Frontal cortex (tissue), 4 donors: ENCODE data around the gene PPM1K. TPM values are rescaled to one million over a fixed set of nuclear protein-coding genes. Genes with fewer than 3 reads are reported as not detected.

Experiments used
- DNase-seq, 2 donors: peaks; one replicate each; pipeline ENCODE4 v3.0.0; 2012; ENCODE audit warnings: low spot score in 2 of 2
- FAIRE-seq: peaks from 2 replicates; lab custom pipeline; 2012; peaks lifted over from hg19 to GRCh38; lab: Jason Lieb, UNC
- total RNA-seq: library from RNA; depleted of rRNA; stranded (reverse); fragments of >200 nt; gene quantifications from one replicate; pipeline ENCODE4 v1.2.3, GENCODE V29; 2014
- donor health status: control.
- donor health status: control.
- donor health status: control.

Gene PPM1K
- total RNA-seq, 1 donor from 2014 or later = 117 TPM

DNA sequence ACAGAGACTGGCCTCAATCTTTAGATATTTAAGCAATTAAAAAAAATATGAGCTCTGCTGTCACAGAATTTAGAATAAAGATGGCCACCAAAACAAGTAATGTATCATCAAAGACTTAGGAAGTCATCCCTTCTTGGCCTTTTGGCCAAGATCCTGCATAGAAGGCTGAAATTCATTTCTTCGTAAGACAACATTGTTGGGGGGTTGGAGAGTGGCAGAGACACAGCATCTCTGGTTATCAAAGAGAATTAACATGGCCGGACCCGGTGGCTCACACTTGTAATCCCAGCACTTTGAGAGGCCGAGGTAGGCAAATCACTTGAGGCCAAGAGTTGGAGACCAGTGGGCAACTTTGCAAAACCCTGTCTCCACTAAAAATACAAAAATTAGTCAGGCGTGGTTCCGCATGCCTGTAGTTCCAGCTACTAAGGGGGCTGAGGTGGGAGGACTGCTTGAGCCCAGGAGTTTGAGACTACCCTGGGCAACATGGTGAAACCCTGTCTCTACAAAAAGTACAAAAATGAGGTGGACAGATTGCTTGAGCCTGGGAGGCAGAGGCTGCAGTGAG lies 4.0 kb downstream of the PPM1K start:
- FAIRE-seq (no peak), DNase-seq (no peak)

DNA sequence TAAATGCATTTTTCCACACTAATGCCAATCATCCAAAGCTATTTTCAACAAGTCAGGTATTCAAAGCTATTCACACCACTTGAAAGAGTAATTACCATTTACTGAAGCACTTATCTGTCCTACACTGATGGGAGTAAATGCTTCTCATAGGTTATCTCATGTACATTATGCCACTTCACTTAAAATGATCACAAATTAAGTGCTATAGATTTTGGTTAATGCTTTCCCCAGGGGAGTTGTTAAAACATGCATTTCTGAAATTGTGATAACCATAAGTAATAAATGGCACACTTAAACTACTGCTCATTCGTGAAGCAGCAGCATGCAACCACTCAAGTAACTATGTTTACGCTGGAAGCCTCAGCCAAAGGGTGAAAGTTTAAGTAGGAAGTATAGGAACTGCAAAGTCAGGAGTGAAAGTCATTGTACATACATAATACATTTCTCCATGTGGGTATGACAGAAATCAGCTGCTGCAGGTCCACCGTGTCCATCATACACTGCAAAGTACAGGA lies 6.6 kb downstream of the PPM1K start:
- DNase-seq = no peak
- FAIRE-seq = no peak

DNA sequence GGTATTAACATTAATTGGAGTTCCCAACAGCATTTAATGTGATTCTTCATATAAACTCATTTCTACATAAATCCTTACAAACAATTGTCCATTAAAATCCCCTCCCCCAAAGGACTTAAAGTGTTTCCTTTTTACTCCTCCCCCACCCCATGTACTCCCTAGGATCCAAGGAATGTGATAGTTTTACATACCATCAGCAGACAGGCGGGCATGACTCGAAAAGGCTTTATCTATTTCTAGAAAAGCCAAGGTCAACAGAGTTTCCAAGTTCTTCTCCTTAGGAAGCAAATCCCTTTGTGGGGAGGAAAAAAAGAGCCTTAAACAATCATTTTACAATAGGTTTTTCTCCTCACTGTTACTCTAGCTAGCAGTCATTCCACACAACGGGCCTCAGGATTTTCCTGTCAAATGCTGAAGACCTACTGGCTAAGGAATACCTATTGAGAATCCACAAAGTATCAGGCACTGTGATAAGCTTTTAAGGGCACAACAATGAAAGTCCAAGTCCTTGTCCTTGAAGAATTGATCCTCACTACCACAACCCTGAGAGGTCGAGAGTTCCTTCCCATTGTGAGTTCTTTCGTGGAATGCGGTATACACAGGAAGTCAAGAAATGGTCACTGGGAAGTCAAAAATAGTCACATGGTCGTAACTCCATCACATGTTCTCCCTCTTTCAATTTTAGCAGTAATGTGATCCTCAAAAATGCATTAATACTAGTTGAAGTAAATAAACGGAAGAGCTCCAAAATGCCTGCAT lies 7.2 kb downstream of the PPM1K start:
- FAIRE-seq (no peak), DNase-seq (no peak)

DNA sequence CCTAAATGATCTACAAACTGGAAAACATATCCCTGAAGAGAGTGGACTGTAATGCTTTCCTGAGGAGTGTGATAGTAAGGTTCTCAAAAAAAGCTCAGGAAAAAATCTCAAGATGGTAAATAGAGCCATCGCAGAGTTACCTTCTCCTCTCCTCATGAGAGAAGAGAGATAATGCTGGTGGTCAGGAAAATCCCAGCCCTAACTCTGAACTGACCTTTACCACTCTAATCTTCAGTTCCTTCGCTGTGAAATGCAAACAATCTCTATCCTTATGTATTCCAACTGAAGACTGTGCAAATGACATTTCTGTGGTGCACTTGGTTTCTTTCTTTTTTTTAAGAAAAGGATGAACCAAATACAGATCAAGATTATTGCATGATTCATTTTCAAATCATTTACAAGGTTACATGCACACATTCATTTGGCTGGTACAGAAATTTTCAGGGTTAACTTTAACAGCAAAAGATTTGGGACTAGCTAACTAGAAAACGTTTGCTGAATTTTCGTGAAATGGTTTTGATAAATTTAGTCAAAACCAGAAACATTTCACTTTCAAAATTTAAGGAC lies 8.3 kb downstream of the PPM1K start:
- FAIRE-seq (no peak), DNase-seq (no peak)

DNA sequence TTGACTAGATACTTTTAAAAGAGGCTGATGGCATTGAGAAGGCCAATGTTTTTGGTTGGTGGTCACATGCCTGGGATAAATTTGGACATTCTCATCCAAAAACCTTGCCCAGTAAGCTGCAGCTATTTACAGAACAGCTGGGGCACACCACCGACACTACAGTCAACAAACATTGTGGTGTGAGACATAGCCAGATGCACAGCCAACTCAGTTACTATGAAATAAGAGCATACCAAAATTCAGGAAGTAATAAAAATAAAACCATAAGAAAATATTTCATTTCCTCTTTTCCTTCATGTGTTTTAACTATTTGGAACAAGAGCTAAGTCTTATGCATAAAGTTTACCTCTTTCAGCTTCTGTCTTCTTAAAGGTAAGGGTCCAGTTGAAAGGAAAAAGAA lies 8.8 kb downstream of the PPM1K start:
- FAIRE-seq (no peak), DNase-seq (no peak)

DNA sequence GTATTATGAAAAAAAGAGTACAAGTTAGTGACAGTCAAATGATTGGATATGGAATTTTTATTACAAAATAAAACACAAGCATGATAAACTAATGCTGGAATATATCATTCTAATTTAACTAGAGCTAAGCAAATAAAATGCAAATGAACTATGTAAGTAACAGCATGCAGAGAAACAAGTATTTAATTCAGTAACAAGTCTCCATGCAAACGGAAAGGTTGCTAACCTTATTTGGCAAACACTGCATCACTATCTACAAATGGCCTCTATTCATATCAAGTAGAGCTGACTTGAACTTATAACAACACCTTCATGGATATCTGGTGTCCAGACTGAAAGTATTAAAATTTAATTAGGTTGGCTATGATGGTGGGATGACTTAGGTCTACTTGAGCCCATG lies 15.4 kb downstream of the PPM1K start:
- DNase-seq (no peak), FAIRE-seq (no peak)

DNA sequence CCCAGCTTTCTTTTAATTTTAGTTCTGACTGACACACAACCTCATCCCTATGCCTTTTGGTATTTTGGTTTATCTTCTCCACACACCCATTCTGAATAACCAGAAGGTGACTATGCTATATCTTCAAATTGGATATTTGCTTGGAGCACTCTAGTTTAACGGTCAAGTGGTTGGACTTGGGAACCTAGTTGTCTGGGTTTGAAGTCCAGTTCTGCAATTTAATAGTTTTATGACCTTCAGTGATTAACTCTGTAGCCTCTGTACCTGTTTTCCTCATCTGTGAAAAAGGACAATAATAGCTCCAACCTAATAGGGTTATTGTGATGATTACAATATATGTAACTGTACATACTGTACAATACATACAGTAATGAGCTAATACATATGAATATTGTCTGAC lies 20.0 kb downstream of the PPM1K start:
- FAIRE-seq (no peak), DNase-seq (no peak)

DNA sequence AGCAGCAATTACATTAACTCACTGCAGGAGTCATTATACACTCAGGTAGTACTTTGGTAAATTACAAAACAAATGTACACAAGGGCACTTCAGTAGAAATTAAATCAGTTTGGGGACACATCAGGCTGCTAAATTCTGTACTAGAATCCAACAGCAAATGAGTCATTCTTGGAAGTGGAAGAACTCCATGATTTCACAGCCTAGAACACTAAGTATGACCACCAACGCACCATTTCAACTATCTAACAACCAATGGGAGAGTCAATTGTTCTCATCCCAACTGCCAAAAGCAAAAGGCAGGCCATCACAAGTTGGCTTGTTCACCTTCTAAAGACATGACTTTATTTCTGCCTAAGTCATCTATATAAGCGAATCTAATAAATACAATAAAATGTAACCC lies 26.6 kb downstream of the PPM1K start:
- no peak for FAIRE-seq

DNA sequence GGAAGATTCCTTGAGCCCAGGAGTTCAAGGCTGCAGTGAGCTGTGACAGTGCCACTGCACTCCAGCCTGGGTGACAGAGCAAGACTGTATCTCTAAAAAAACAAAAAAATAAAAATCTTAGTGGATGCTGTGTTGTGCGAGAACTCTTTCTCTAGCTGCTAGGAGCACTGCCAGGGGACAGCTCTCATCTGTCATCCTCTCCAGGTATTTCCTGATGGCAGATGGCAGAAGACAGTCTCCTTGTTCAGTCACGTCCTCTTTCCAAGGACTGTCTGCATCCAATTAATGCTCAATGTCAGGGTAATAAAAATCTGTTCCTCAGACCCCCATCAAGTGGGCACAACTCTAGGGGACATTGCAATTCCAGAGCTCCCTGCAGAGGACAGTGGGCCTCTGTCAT lies 29.2 kb downstream of the PPM1K start:
- FAIRE-seq (no peak), DNase-seq (no peak)

More for the DNA sequence above, 26.6 kb downstream of the PPM1K start:
- no peak for DNase-seq

DNA sequence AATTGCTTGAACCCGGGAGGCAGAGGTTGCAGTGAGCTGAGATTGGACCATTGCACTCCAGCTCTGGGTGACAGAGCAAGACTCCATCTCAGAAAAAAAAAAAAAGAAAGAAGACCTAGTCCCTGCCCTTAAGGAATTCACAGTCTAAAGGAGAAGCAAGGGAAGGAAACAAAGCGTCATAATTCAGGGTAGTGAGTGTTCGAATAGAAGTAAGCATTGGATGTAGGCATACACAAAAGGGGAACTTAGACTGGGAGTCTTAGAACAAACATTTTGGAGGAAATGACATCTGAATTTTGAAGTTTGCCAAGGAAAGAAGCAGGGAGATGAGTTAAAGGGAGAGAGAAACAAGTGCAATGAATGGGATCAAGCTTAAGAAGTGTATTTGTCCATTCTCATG lies 32.4 kb downstream of the PPM1K start:
- DNase-seq (no peak), FAIRE-seq (no peak)

DNA sequence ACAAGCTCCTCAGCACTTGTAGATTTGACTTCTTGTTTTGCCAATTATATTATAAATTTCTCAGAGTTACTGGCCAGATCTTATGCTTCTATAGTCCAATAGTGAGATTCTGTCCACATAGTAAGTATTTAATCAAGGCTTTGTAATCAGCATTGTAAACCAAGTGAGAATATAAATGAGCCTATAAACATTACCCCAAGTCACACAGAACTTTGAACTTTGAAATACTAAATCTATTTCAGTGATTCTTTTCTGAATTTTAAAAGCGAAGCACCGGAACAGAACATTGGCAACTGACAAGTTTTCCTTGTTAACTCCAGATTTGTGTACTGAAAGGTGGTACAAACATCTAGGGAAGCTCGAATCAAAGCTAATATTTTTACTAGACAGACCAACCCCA lies 37.2 kb downstream of the PPM1K start:
- no peak for FAIRE-seq
- no peak for DNase-seq

DNA sequence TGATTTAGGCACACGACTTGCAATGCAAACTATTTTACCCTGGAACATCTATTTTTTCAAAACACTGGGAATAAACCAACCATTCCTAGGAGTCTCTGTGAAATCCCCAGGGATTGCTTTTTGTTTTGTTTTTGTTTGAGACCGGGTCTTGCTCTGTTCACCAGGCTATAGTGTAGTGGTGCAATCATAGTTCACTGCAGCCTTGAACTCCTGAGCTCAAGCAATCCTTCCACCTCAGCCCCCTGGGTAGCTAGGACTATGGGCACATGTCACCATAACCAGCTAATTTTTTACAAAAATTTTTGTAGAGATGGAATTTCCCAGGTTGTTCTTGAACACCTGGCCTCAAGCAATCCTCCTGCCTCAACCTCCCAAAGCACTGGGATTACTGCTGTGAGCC lies 37.8 kb downstream of the PPM1K start:
- no peak for FAIRE-seq
- no peak for DNase-seq

DNA sequence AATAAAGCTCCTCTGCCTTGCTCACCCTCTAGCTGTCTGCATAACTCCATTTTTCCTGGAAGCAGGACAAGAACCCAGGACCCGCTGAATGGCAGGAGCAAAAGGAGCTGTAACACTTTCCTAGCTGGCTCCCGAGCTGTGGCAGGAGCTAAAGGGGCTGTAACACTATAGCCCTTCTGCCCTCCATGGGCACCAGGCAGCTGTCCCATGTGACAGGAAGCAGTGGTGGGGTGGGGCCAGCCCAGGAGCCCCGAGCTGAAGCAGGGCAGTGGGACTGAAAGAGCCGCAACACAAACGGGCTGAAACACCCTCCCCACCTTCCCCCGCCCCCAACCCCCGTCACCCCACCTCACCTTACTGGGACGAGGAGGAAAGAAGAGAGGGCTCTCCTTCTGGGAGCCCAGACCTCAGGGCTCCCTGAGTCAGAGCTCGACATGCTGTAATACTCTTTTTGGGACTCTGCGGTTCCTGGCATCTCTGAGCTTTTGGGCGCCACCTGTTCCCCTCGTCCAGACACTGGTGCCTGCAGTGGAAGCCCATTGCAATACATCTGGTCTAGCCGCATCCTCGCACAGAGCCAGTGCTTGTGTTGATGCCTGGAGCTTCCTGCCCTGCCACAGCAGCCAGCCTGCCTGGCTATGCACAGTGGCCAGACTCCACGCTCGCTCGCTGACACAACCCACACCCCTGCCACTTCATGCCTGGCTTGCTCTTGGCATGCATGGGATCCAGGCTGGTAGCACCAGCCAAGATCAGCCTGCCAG lies 39.4 kb downstream of the PPM1K start:
- FAIRE-seq (no peak), DNase-seq (no peak)

DNA sequence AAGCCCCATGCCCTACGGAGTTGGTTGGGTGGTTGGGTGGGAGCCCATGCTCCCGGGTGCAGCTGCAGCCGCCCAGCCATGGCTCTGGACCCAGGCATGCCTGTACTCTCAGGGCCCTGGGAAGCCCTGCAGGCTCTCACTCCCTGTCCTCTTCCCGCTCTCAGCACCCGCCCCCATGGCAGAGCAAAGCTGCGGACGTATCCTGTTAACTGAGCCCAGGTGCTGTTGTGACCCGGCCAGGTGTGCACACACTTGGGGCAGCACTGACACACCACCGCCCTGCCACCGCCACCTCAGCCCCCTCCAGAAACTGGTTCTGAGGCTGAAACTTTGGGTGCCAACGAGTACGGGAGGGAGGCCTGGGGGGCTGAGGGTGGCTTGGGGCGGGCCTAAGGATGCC lies 40.3 kb downstream of the PPM1K start:
- FAIRE-seq = no peak
- DNase-seq = no peak

DNA sequence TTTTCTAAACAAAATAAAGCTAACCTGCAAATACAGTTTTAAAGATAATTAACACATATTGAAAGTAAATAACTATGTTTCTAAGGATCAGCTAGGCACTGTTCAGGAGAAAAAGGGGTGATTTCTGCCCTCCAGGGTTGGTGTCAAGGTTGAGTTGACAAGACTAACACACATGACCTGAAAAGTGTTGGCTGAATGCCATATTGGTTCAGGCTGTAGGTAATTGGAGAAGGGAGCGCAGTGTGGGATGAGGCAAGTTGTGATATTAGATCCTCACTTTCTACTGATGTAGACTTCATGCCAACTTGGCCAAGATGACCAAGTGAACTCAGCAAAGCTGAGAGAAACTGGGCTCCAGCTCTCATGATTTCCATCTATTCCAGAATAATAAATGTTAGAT lies 42.2 kb downstream of the PPM1K start:
- DNase-seq (no peak), FAIRE-seq (no peak)

DNA sequence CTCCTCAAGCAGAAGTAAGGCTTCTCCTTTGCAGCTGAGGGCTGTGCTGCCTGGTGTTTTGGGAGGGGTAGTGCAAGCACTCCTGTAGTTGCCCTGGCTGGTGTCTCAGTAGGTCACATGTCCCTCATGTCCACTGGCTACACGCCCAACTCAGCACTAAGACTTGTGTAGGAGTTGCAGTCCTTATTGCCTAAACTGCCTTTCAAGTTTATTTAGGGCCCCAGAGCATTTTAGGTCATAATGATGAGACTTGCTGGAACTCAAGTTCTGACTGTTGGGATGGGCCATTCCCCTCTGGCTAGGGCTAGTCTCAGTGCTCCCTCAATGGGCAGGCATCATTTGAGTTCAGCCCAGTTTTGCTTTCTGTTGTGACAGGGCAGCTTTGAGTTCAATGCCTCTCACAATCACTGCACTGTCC lies 44.1 kb downstream of the PPM1K start:
- DNase-seq = no peak
- no peak for FAIRE-seq

DNA sequence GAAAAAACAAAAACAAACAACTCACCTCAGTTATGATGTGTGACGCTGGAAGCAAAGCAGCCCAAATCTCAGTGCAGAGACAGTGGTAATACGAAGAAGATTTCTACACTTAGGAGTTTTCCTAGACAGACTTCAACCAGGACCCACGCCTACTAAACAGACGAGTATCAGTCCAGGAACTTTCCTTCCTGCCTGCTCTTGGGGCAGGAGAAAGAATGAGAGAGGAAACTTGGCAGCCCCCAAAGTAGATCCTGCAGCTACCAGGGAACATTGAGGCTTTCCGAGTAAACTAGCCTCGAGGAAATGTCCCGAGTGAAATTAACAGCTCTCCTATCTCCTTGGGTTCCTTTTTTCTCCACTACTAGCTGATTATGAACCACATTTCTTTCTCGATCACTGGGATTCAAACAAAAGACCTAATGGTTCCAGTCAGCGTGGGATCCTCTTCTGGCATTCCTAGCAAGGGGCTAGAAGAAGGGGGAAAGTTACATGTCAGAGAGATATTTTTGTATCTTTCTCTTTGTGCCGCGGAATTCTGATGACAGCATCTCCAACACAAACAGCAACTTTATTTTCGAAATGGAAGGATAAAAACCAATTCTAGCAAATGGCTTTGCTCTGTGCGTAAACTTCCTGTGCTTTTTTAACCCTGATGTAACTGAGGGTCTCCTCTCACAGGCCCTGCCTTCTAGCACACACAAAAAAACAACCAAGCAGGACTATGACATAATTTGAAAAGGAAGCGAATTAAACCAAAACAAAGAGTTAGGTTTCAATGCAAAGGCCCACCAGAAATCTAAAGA lies 53.2 kb downstream of the PPM1K start:
- no peak for FAIRE-seq
- no peak for DNase-seq

DNA sequence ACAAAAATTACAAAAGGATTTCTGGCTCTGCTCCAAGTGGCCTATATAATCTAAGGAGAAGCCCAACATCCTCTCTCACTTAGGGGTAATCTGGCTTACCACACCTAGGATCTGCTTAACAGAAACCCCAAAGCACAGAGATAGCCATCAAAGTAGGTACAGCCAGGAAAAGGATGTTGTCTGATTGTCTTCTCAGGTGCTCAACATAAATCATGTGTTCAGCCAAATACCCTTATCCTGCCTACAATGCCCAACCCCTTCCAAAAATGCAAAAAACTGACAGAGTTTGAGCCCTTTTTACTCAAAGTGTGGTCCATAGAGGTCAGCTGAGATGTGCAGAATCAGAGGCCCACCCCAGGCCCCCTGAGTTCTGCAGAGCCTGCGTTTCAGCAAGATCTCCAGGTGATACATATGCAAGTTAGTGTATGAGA lies 53.9 kb downstream of the PPM1K start:
- DNase-seq (no peak), FAIRE-seq (no peak)

DNA sequence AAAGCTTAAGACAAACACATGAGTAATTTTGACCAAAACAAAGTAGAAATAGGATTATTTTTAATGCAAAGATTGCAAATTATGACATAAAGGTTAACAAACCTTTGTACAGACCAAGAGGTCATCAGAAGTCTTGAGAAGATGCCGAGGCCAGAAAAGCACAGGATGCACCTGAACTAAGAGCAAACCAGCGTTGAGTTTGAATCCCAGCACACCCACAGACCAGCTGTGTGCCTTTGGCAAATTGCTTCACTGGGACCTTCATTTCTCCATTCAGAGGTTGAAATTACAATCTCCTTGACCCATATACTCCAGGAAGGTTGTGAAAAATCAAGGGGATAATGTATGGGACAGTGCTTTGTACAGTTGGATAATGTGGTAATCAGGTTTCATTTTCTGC lies 56.6 kb downstream of the PPM1K start:
- FAIRE-seq (no peak), DNase-seq (no peak)

DNA sequence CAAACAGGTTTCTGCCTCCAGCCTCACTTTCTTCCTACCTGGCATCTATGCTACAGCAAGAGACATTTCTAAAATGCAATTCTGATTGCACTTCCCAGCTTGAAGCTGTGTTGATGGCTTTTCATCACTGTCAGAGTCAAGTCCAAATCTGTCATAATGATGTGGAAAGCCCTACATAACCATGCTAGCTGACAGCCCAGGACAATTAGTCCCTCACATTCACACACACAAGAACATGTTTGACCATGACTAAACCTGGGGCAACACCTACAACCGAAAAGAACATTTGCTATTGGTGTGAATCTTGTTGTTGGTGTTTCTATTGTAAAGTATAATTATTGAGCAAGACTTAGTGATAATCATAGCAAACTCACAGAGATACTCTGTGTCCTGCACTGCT lies 58.2 kb downstream of the PPM1K start:
- FAIRE-seq = no peak
- DNase-seq = no peak
